ENCODE results near the gene APOC1.

The APOC1 gene

GRCh38 chr19:44900328-44901244, 13.8 kb upstream of the APOC1 start:
- in situ Hi-C loops (cut with MboI; ENCODE audit: low sequenced_read_pairs, unreplicated experiment): no loop called here
- no peak for DNase-seq (ENCODE audit: low spot score)

GRCh38 chr19:44903216-44903601, 11.2 kb upstream of the APOC1 start:
- no peak for DNase-seq (ENCODE audit: low spot score)
- TF ChIP-seq CTCF (IDR thresholded peaks at IDR 0.05; ENCODE audit: borderline replicate concordance, control extremely low read depth, extremely low read depth, insufficient read depth, missing control alignments): no peak
- in situ Hi-C loops (cut with MboI; ENCODE audit: low sequenced_read_pairs, unreplicated experiment): no loop called here

More at GRCh38 chr19:44900328-44901244, 13.8 kb upstream of the APOC1 start:
- TF ChIP-seq CTCF (IDR thresholded peaks at IDR 0.05; ENCODE audit: borderline replicate concordance, control extremely low read depth, extremely low read depth, insufficient read depth, missing control alignments): no peak

- peak; percentile 97 for TF ChIP-seq CTCF (IDR thresholded peaks at IDR 0.05; ENCODE audit: borderline replicate concordance, control extremely low read depth, extremely low read depth, insufficient read depth, missing control alignments)
- in situ Hi-C loops (cut with MboI; ENCODE audit: low sequenced_read_pairs, unreplicated experiment): no loop called here
- DNase-seq (ENCODE audit: low spot score): peak; percentile 89
Observed at GRCh38 chr19:44903602-44904425, 10.6 kb upstream of the APOC1 start.

GRCh38 chr19:44904426-44904994, 9.9 kb upstream of the APOC1 start:
- in situ Hi-C loops (cut with MboI; ENCODE audit: low sequenced_read_pairs, unreplicated experiment): no loop called here
- DNase-seq (ENCODE audit: low spot score): no peak
- TF ChIP-seq CTCF (IDR thresholded peaks at IDR 0.05; ENCODE audit: borderline replicate concordance, control extremely low read depth, extremely low read depth, insufficient read depth, missing control alignments): no peak

- in situ Hi-C loops (cut with MboI; ENCODE audit: low sequenced_read_pairs, unreplicated experiment): no loop called here
- DNase-seq (ENCODE audit: low spot score): no peak
- no peak for TF ChIP-seq CTCF (IDR thresholded peaks at IDR 0.05; ENCODE audit: borderline replicate concordance, control extremely low read depth, extremely low read depth, insufficient read depth, missing control alignments)
Observed at GRCh38 chr19:44905437-44906160, 8.8 kb upstream of the APOC1 start, which contains the start of gene APOE. APOE (plus strand) TSS chr19:44905796; CDS start chr19:44906625, 829 bp downstream.

- in situ Hi-C loops (cut with MboI; ENCODE audit: low sequenced_read_pairs, unreplicated experiment): no loop called here
- no peak for TF ChIP-seq CTCF (IDR thresholded peaks at IDR 0.05; ENCODE audit: borderline replicate concordance, control extremely low read depth, extremely low read depth, insufficient read depth, missing control alignments)
Observed at GRCh38 chr19:44907613-44908012, 6.8 kb upstream of the APOC1 start.

More at GRCh38 chr19:44907613-44908012, 6.8 kb upstream of the APOC1 start:
- no peak for DNase-seq (ENCODE audit: low spot score)
